Eye (tissue), 1 donor: Measurements from ENCODE around the gene PTPRN2.

Experiments used
- DNase-seq: peaks from one replicate; pipeline ENCODE4 v3.0.0-alpha.2; 2015

The PTPRN2 gene

GRCh38 chr7:157543791-157544190 is 1043.8 kb downstream of the PTPRN2 start:
- DNase-seq = no peak

- DNase-seq = no peak
Observed at GRCh38 chr7:157543276-157543675, 1044.3 kb downstream of the PTPRN2 start.

- no peak for DNase-seq
Observed at GRCh38 chr7:157542068-157543021, 1045.3 kb downstream of the PTPRN2 start.

GRCh38 chr7:157541295-157542067 is 1046.1 kb downstream of the PTPRN2 start:
- no peak for DNase-seq

- no peak for DNase-seq
Observed at GRCh38 chr7:157540606-157541294, 1046.9 kb downstream of the PTPRN2 start.

- no peak for DNase-seq
Observed at GRCh38 chr7:157540020-157540419, 1047.6 kb downstream of the PTPRN2 start.

- no peak for DNase-seq
Observed at GRCh38 chr7:157539521-157539920, 1048.1 kb downstream of the PTPRN2 start.

GRCh38 chr7:157538735-157539134 is 1048.9 kb downstream of the PTPRN2 start:
- no peak for DNase-seq

GRCh38 chr7:157538321-157538720 is 1049.3 kb downstream of the PTPRN2 start:
- DNase-seq = no peak

GRCh38 chr7:157537056-157537455 is 1050.6 kb downstream of the PTPRN2 start:
- no peak for DNase-seq

- DNase-seq = no peak
Observed at GRCh38 chr7:157532068-157532467, 1055.6 kb downstream of the PTPRN2 start.

- DNase-seq = no peak
Observed at GRCh38 chr7:157529768-157530560, 1057.7 kb downstream of the PTPRN2 start.

GRCh38 chr7:157528785-157529341 is 1058.8 kb downstream of the PTPRN2 start:
- no peak for DNase-seq

GRCh38 chr7:157527686-157528085 is 1059.9 kb downstream of the PTPRN2 start:
- no peak for DNase-seq

- DNase-seq = peak; percentile 33
Observed at GRCh38 chr7:157526913-157527634, 1060.5 kb downstream of the PTPRN2 start.

GRCh38 chr7:157526005-157526912 is 1061.4 kb downstream of the PTPRN2 start:
- peak; percentile 55 for DNase-seq

- no peak for DNase-seq
Observed at GRCh38 chr7:157525491-157525915, 1062.1 kb downstream of the PTPRN2 start.

GRCh38 chr7:157524731-157525130 is 1062.9 kb downstream of the PTPRN2 start:
- no peak for DNase-seq

- no peak for DNase-seq
Observed at GRCh38 chr7:157523766-157524421, 1063.7 kb downstream of the PTPRN2 start.

GRCh38 chr7:157523371-157523765 is 1064.3 kb downstream of the PTPRN2 start:
- no peak for DNase-seq
